ENCODE measurements around the gene PRM3.
"Not testable (repeated sequence)": the region's sequence is repeated elsewhere in the genome, so short reads cannot be mapped to it uniquely, and the experiment has no call there.

The PRM3 gene

DNA sequence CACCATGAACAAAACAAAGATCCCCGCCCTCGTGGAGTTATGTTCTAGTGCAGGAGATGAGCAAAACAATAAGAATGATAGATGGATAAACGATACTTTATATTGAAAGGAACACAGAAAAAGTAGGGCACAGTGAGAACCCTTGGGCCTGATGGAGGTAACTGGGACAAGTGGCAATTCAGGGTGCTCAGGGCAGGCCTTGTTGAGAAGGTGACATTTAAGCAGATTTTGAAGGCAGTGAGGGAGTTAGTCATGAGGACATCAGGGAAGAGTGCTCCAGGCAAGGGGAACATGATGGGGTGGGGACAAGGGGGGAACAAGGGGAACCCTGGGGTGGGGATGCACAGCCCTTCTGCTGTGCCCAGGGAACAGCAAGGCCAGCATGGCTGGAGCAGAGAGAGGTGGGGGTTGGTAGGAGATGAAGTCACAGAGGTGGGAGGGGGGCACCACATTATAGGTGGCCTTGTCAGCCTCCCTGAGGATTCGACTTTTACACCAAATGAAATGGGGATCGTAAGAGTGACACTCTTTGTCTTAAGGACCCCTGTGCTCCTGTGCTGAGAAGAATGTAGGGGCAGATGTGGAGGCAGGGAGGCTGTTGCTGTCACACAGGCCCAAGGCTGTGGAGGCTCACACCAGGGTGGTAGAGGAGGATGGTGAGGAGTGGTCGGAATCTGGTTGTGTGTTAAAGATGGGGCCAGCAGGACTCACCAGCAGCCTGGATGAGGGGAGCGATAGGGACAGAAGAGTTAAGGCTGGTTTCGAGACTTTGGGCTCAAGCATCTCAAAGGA is 16.9 kb upstream of the PRM3 start:
- intact Hi-C loops (cut with DNase I): no loop called here
- no peak for DNase-seq

- DNase-seq; intact Hi-C loops (cut with DNase I): not testable (repeated sequence)
Observed at GRCh38 chr16:11289696-11290095, 16.3 kb upstream of the PRM3 start.

DNA sequence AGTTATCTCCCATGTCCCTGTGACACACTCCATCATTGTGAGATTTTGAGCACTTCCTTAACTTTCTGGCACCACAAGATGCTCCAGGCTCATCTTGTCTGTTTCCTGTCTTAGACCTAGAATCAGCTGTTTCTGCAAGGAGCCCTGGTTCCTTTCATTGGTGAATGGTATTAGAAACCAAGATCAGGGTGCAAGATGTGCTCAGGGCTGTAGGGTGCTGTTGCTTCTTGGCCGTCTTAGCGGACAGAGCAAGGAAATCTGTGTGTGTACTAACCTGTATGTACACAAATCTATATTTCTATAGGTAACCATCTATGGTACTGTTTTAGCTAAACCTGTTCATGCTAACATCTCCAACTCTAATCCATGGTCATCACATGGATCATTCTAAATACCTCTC is 15.8 kb upstream of the PRM3 start:
- intact Hi-C loops (cut with DNase I): no loop called here
- no peak for DNase-seq

- no peak for DNase-seq
- intact Hi-C loops (cut with DNase I): no loop called here
Observed at GRCh38 chr16:11285842-11286241, 12.4 kb upstream of the PRM3 start.

DNA sequence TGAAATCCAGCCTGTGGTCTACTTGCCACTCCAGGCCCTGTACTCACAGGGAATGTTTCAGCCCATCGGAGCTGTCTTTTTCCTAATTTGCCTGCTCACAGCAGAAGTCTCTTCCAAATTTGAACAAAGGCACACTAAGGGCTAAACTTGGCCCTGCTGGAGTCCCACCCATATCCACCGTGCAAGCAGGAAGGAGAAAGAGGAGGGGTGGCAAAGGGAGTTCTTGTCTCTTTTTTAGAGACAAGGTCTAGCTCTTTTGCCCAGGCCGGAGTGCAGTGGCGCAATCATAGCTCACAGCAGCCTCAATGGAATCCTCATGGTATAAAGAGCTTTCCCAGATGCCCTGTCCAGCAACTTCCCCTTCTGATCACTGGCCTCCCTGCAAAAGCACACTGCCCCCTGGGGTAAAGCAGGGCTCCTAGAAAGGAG is 10.4 kb upstream of the PRM3 start:
- DNase-seq: no peak
- intact Hi-C loops (cut with DNase I): no loop called here

DNA sequence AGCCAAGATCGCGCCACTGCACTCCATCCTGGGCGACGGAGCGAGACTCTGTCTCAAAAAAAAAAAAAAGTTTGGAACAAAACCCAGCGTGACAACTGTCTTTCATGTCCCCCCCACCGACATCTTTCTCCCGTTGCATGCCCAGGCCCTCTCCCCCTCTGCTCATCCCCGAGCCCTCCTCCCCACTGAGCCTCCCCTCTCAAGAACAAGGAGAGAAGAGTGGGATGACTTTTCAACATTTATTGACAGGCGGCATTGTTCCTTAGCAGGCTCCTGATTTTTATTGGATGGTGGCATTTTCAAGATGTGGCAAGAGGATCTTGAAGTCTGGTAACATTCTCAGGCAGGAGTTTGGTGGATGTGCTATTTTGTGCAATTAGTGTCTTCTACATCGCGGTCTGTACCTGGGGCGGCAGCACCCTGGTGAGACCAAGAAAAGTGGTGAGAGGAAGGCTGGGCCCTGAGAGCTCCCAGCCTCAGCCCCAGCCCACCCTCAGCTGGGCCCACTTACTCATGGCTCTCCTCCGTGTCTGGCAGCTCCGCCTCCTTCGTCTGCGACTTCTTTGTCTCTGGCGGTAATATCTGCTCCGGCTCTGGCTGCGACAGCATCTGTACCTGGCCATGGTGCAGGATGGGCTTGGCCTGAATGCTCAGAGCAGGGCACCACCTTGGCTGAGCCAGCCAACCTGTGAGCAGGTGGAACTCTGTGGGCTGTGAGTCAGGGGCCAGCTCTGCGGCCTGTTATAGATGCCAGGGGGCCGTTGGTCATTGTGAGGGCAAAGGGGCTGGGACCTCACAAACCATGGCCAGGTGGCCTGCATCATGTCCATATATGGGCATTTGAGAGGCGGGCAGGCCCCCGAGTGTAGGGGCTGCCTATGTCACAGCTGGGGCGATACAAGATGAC is 7.4 kb upstream of the PRM3 start, which contains the start of gene PRM1:
TSS of gene PRM1 (minus strand) at position 715 of the 907 bp plus-strand sequence. CDS start at position 623, 92 bp downstream.
- no peak for DNase-seq
- intact Hi-C loops (cut with DNase I): no loop called here

DNA sequence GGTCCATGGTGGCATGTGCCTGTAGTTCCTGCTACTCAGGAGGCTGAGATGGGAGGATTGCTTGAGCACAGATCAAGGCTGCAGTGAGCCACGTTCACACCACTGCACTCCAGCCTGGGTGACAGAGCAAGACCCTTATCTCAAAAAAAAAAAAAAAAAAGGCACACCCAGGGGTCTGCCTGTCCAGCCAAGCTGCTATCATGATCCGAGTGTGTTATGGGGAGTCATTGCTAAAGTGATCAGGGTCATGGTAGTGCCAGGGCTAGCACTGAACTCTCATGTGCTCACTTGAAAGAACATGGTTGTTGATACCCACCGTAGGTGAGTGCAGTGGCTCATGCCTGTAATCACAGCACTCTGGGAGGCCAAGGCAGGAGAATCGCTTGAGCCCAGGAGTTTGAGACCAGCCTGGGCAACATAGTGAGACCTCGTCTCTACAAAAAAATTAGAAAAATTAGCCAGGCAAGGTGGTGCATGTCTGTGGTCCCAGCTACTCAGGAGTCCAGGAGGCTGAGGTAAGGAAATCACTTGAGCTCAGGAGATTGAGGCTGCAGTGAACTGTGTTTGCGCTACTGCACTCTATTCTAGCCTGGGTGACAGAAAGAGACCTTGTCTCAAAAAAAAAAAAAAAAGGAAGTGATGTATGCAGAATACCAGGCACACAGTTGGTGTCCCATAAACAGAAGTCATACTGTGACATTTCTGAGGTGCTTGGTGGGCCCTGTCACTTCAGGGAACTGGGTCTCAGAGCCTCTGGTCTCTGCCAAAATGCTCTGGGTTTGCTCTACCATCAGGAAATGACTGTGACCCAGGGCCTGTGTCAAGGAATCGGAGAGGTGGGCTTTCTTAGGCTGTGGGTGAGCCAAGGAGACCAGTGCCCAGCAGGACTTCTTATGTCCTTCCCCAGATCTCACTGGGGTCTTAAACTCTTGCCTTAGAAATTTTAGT is 5.5 kb upstream of the PRM3 start:
- no peak for DNase-seq
- intact Hi-C loops (cut with DNase I): no loop called here

GRCh38 chr16:11277607-11278337 is 4.3 kb upstream of the PRM3 start:
- no peak for DNase-seq
- intact Hi-C loops (cut with DNase I): no loop called here

DNA sequence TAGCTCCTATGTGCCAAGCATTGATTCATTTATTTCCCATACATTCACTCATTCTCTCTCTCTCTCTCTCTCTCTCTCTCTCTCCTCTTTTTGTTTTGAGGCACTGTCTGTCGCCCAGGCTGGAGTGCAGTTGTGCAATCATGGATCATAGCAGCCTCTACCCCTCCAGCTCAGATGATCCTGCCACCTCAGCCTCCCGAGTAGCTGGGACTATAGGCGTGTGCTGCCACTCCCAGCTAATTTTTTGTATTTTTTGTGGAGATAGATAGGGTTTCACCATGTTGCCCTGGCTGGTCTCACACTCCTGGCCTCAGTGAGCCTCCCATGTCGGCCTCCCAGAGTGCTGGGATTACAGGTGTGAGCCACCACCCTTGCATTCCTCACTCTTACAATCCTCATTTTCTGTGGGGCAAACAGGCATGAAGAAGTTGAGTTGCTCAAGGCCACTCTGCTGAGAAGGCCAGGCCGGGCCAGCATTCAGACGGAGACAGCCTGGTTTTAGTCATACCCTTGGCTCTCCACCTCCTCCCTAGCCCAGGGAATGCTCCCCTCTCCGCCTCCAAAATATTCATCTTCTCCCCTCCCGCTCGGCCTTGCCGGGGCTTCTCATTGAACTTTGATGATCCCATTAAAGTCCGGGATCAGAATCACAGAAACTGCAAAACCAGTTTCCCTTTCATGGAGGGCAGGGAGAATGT is 3.6 kb upstream of the PRM3 start:
- DNase-seq: no peak

DNA sequence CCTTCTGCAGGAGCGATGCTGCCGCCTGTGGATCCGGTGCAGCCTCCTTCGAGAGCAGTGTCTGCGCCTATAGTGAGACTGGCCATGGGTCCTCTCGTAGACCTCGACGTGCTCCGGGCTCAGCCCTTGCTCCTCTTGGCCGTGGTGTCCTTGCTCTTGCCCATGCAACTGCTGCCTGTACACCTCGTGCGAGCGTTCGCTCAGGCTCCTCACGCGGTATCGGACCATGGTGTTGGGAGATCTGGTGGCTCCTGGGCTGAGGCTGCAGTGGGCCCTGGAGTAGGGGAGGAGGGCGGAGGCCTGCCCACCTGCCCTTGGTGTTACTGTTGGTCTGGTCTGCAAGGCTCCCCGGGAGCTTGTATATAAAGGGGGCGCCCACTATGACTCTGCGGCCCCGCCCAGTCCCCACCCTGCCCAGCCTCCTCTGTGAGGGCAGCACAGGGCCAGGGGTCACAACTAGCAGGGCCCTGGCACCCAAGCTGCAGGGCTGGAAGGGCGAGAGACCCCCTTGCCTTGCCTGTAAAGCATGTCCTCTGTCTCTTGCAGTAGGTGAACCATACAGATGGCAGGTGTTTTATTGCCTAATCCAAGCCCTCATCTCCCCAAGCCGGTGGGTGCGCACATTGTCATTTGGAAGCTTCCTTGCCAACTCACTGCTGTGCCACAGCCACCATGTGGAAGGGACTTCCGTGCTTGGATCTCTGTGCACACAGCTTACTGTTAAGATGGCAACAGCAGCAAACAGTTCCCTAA is 2.9 kb upstream of the PRM3 start, which contains the start of gene PRM2:
TSS of gene PRM2 (minus strand) at position 338 of the 753 bp plus-strand sequence. CDS start at position 228, 110 bp downstream.
- no peak for DNase-seq
- intact Hi-C loops (cut with DNase I): no loop called here

More for the DNA sequence above, 3.6 kb upstream of the PRM3 start:
- intact Hi-C loops (cut with DNase I): no loop called here

DNA sequence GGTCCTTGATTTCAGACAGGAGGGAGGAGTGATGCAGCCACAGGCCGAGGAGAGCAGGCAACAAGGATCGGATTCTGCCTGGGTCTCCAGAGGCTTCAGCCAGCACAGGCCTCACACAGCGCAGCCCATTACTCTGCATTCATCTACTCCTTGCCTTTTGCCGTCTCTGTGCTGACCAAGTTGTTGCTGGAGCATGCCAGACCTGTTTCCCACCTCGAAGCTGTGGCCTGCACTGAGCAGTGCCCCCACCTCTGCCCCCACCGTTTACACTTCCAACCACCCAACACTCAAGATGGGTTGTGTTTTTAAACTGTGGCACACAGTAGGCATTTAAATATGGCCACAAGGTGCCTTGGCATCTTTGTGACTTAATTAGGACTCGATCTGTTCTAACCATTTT is 1.5 kb upstream of the PRM3 start:
- intact Hi-C loops (cut with DNase I): no loop called here

GRCh38 chr16:11273721-11274324 is 394 bp upstream of the PRM3 start:
- intact Hi-C loops (cut with DNase I): no loop called here
- DNase-seq: no peak

More for the DNA sequence above, 1.5 kb upstream of the PRM3 start:
- no peak for DNase-seq

DNA sequence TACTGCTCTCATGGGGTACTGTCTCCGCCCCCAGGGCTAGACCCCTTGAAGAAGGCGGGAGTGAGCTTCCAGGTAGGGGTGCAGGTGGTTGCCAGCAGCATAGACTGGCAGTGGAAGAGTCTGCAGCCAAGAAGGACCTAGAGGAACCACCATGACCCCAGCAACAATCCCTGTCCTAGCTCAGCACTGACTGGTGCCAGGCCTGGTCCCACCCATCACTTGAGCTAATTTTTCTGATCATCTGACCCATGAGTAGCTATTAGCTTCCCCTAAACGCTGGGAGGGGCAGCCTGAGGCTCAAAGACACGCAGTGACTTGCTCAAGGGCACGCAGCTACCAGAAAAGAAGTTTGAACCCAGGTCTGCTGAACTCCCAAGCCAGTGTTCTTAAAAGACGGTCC is 945 bp downstream of the PRM3 start:
- intact Hi-C loops (cut with DNase I): no loop called here
- no peak for DNase-seq

DNA sequence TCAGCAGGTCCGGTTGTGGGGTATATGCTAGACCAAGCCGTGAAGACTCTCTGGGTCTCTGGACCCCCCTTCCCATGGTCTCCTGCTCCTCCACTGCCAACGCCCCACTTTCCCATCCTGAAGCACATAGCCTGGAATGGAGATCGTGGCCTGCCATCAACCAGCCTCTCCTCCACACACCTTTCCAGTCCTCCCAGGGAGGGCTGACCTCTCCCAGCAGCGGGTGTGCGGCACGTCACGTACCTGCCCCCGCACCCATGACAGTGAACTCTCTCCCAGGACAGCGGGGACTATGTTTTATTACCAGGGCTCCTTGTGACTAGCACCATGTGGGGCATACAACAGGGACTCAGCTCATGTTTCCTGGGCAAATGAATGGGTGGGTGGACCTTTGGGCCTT is 1.8 kb downstream of the PRM3 start:
- intact Hi-C loops (cut with DNase I): no loop called here
- DNase-seq: no peak

GRCh38 chr16:11270602-11271162 is 2.7 kb downstream of the PRM3 start:
- intact Hi-C loops (cut with DNase I): no loop called here
- no peak for DNase-seq

- intact Hi-C loops (cut with DNase I): no loop called here
- no peak for DNase-seq
Observed at GRCh38 chr16:11268921-11269375, 4.5 kb downstream of the PRM3 start, which contains the start of gene TNP2. Gene TNP2 (minus strand): TSS chr16:11269325. CDS start chr16:11269262, 63 bp downstream.

All from head of caudate nucleus (tissue), 42 donors.